ENCODE measurements around the gene VIPAS39.

VIPAS39 gene

GRCh38 chr14:77390188-77390587, 67.2 kb downstream of the VIPAS39 start:
- TF ChIP-seq CTCF (conservative IDR thresholded peaks at IDR 0.05): no peak
- no peak for TF ChIP-seq ZFX (IDR thresholded peaks at IDR 0.05)
- no peak overlapping the region for H3K27ac ChIP-seq

GRCh38 chr14:77378701-77379100, 78.7 kb downstream of the VIPAS39 start:
- TF ChIP-seq ZFX (IDR thresholded peaks at IDR 0.05): no peak
- TF ChIP-seq CTCF (conservative IDR thresholded peaks at IDR 0.05): no peak

GRCh38 chr14:77377502-77377844, 79.9 kb downstream of the VIPAS39 start:
- no peak for TF ChIP-seq CTCF (conservative IDR thresholded peaks at IDR 0.05)
- no peak for TF ChIP-seq ZFX (IDR thresholded peaks at IDR 0.05)
- H3K27ac ChIP-seq: peak overlapping the region; percentile 75

More at GRCh38 chr14:77378701-77379100, 78.7 kb downstream of the VIPAS39 start:
- no peak overlapping the region for H3K27ac ChIP-seq

- TF ChIP-seq ZFX (IDR thresholded peaks at IDR 0.05) (peak; percentile 91), CTCF (conservative IDR thresholded peaks at IDR 0.05) (peak; percentile 33)
- H3K27ac ChIP-seq: peak within 1 kb of the TSS; percentile 75
Measured at GRCh38 chr14:77376771-77377501, 80.5 kb downstream of the VIPAS39 start, which contains the start of the genes SAMD15 and TMED8. SAMD15 (plus strand) TSS chr14:77377379; CDS start chr14:77377419, 40 bp downstream. TMED8 (minus strand) TSS chr14:77377094; CDS start chr14:77377053, 41 bp downstream.
